NCI-H2171 treated with DMSO at 0.1 percent for 48 hours (cell line): Measurements from ENCODE around the gene SMAD9.

Source experiments
- DNase-seq: peaks from one replicate; lab custom pipeline; 2025; lab: John Stamatoyannopoulos, UW

The SMAD9 gene

GRCh38 chr13:36919833-36920615 lies at the start of gene SMAD9:
TSS of gene SMAD9 (minus strand) at chr13:36920238. CDS start at chr13:36879689, 40,549 bp downstream.
- DNase-seq, result peak; percentile 56

- DNase-seq, result no peak
Observed at GRCh38 chr13:36966404-36966803, 46.4 kb upstream of the SMAD9 start.

- DNase-seq, result no peak
Observed at GRCh38 chr13:36965767-36966166, 45.7 kb upstream of the SMAD9 start.

- DNase-seq, result no peak
Observed at GRCh38 chr13:36959456-36960116, 39.5 kb upstream of the SMAD9 start.

- no peak for DNase-seq
Observed at GRCh38 chr13:36954542-36954941, 34.5 kb upstream of the SMAD9 start.

GRCh38 chr13:36950920-36951319 lies 30.9 kb upstream of the SMAD9 start:
- no peak for DNase-seq

GRCh38 chr13:36950330-36950729 lies 30.3 kb upstream of the SMAD9 start:
- DNase-seq, result no peak

- DNase-seq, result no peak
Observed at GRCh38 chr13:36945078-36945477, 25.0 kb upstream of the SMAD9 start.

- DNase-seq, result no peak
Observed at GRCh38 chr13:36925603-36926002, 5.6 kb upstream of the SMAD9 start.

- no peak for DNase-seq
Observed at GRCh38 chr13:36924001-36924400, 4.0 kb upstream of the SMAD9 start.

GRCh38 chr13:36921631-36922301 lies 1.7 kb upstream of the SMAD9 start:
- no peak for DNase-seq

GRCh38 chr13:36920616-36921185 lies 663 bp upstream of the SMAD9 start:
- DNase-seq, result no peak

GRCh38 chr13:36919171-36919832 lies 736 bp downstream of the SMAD9 start:
- peak; percentile 66 for DNase-seq

GRCh38 chr13:36918246-36919131 lies 1.5 kb downstream of the SMAD9 start:
- DNase-seq, result peak; percentile 36

GRCh38 chr13:36917311-36917710 lies 2.7 kb downstream of the SMAD9 start:
- DNase-seq, result no peak

GRCh38 chr13:36915896-36916640 lies 4.0 kb downstream of the SMAD9 start:
- no peak for DNase-seq

- no peak for DNase-seq
Observed at GRCh38 chr13:36915106-36915505, 4.9 kb downstream of the SMAD9 start.

GRCh38 chr13:36914648-36915047 lies 5.4 kb downstream of the SMAD9 start:
- no peak for DNase-seq

- no peak for DNase-seq
Observed at GRCh38 chr13:36913463-36913862, 6.6 kb downstream of the SMAD9 start.

- no peak for DNase-seq
Observed at GRCh38 chr13:36912973-36913372, 7.1 kb downstream of the SMAD9 start.
